Lower leg skin (tissue), 4 donors: ENCODE data around the gene TP53RK. TPM values are rescaled to one million over a fixed set of nuclear protein-coding genes. Genes with fewer than 3 reads are reported as not detected.

Source experiments
- DNase-seq, 2 donors: peaks; one replicate each; pipeline ENCODE4 v3.0.0-alpha.2; 2019; ENCODE audit warnings: low spot score in 2 of 2
- H3K4me3 ChIP-seq: fragments of 200-600 bp; sonication (generic); 2 replicates; pipeline ENCODE4 v1.5.1; 2017; ENCODE audit warnings: mild to moderate bottlenecking, low read depth; ENCODE audit not compliant: poor library complexity, severe bottlenecking
- CTCF ChIP-seq, 3 donors: fragments of 450-650 bp; IDR thresholded peaks; one replicate each; pipeline ENCODE4 v1.5.1; 2016; ENCODE audit warnings: antibody characterized with exemption in 3 of 3, mild to moderate bottlenecking in 3 of 3, moderate library complexity in 2 of 3
- POLR2A ChIP-seq, 2 donors: fragments of 450-650 bp; IDR thresholded peaks; one replicate each; pipeline ENCODE4 v1.6.1; 2016 to 2017; ENCODE audit warnings: antibody characterized with exemption in 2 of 2, mild to moderate bottlenecking in 1 of 2, moderate library complexity in 1 of 2
- WGBS, 2 donors: methylation state at CpG; one replicate each; pipeline ENCODE4 v1.1.5; 2018; 5-methylcytosine and 5-hydroxymethylcytosine counted together
- intact Hi-C: fragments of 100-400 bp; cut with DNase I; formaldehyde crosslinking; loops from one replicate; pipeline ENCODE4 v1.15.0; 2023; ENCODE audit warnings: low total_unique reads
- total RNA-seq, 4 donors: library from RNA; depleted of rRNA; stranded (reverse); fragments of >200 nt; gene quantifications; one replicate each; pipeline ENCODE4 v1.1.0, GENCODE V29; 2016

Gene TP53RK
- total RNA-seq, 4 donors from 2014 or later: 19.5 to 28.6 (median 24.0) TPM

DNA sequence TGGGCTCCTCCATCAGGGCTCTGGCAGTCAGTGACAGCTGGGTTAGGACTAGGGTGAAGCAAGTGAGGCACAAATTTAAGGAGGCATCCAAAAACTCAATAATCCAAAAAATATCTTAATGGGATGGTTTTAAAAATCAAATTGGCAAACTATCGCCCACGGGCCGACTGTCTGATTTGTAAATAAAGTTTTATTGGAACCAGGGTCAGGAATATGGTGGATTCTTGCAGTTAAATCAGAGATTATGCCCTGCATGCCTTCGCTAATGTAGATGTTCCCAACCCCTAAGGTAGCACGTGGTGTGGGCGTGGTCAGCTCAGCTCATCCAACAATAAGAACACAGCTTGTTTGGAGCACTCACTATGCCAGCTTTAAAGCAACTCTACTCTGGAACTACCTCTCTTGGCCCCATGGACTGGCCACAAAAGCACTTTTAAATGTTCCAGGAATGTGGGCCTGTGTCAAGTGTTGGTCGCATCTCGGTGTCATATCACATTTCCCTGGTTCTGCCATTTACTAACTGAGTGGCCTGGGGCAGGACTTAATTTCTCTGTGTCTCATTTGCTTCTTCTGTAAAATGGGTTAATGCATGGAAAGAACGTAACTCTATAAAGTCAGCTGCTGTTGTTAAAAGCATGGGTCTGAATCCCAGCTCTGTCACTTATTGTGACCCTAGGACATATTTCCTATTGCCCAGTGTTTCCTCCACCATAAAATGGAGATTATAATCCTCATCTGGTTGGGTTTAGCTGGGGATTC, 7.0 kb downstream of the TP53RK start:
- DNase-seq: peak in 1 of 2 donors; percentile 49
- intact Hi-C loops: no loop called here
- TF ChIP-seq CTCF (IDR thresholded peaks at IDR 0.05) (no peak), POLR2A (IDR thresholded peaks at IDR 0.05) (no peak)
- H3K4me3 ChIP-seq: no peak overlapping the region
- 84 to 85% methylated on average over 9 of the region's 9 CpGs for WGBS, 2 donors

DNA sequence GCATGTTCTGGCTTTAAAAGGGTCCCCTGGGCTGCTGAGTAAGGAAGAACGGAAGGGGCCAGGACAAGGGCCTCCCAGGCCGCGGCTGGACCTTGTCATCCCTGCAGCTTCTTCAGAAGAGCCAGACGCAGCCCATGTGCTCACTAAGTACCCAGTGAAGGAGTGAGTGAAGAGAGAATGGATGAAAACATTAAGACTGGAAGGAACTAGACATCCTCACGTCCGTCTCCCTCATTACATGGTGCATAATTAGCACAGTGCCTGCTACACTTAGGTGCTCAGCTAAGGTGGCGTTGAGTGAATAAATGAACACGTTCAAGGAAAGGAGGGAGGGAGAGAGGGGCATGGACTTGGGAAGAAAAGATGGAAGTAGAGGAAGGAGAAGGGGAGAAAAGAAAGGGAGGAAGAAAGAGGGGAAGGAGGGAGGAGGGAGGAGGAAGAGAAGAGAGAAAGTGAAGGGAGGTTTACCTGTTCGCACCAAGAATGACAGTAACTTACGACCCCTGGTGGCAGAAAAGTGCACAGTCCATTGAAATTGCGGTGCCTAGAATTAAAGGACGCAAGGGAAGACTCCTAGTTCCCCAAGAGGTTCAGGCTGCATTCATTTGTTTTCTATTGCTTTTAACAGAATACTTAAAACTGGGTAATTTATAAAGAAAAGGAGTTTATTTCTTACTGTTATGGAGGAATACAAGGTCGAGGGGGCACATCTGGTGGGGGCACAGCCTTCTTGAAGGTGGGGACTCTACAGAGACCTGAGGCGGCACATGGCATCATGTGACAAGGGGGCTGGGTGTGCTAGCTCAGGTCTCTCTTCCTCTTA, 8.0 kb downstream of the TP53RK start:
- peak; percentile 58 to 88 for DNase-seq
- 48 to 52% methylated on average over 14 of the region's 14 CpGs for WGBS, 2 donors
- TF ChIP-seq POLR2A (IDR thresholded peaks at IDR 0.05) (no peak), CTCF (IDR thresholded peaks at IDR 0.05) (peak in 1 of 3 donors; percentile 94)
- intact Hi-C loops: no loop called here
- H3K4me3 ChIP-seq: no peak overlapping the region

DNA sequence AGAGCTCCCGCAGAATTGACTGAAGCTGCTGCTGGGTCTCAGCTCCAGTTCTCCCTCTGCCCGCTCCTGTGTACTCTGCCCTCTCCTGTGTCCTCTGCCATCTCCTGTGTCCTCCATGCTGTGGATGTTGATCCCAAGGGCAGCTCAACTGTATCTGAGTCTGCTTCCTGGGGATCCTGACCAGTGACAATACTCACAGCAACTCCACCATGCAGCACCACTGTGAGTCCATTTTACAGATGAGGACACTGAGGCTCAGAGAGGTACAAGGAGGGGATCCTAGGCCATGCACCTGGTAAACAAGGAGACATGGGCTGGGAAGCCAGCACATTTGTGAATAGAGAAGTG, 8.6 kb downstream of the TP53RK start:
- intact Hi-C loops: no loop called here
- 91 to 93% methylated on average over 2 of the region's 2 CpGs for WGBS, 2 donors
- TF ChIP-seq POLR2A (IDR thresholded peaks at IDR 0.05) (no peak), CTCF (IDR thresholded peaks at IDR 0.05) (no peak)
- peak in 1 of 2 donors; percentile 67 for DNase-seq
- no peak overlapping the region for H3K4me3 ChIP-seq

DNA sequence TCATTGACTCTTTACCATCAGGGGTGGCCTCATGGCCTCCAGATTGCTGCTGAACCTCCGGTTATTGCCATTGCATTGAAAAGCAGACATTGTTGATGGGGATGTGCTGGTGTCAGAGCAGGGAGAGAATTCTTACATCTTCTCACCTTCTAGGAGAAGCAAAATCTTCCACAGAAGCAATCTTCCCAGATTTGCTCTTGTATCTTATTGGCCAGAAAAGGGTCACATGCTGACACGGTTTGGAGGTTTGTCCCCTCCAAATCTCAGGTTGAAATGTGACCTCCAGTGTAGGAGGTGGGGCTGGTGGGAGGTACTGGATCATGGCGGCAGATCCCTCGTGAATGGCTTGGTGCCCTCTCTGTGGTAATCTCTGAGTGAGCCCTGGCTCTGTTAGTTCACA, 10.7 kb downstream of the TP53RK start:
- TF ChIP-seq CTCF (IDR thresholded peaks at IDR 0.05): no peak
- TF ChIP-seq POLR2A (IDR thresholded peaks at IDR 0.05): no peak
- H3K4me3 ChIP-seq: no peak overlapping the region
- intact Hi-C loops: no loop called here
- no peak for DNase-seq
- WGBS, 2 donors: 81 to 88% methylated on average over 4 of the region's 4 CpGs

DNA sequence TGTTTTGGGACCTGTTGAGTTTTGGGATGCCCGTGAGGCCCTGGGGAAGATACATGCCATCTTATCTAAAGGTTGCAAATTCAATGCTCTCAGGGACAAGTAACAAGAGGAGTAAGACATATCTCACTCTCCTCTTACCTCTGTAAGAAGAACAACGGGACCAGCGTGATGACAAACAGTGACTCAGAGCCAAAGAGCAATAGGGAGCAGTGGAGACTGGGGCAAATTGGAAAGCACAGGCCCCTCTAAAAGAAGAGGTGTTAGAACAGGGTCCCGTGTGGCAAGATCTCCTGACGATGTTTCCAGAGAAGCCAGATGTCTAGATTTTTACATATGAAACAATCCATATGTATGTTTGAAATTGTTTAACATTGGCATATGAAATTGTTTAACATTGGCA, 11.6 kb downstream of the TP53RK start:
- WGBS, 2 donors: 88% methylated on average over 5 of the region's 5 CpGs
- H3K4me3 ChIP-seq: no peak overlapping the region
- no peak for DNase-seq
- TF ChIP-seq POLR2A (IDR thresholded peaks at IDR 0.05) (no peak), CTCF (IDR thresholded peaks at IDR 0.05) (no peak)
- intact Hi-C loops: no loop called here
